GM19328 (cell line): ENCODE results near the gene PEMT.

Experiments
- ATAC-seq: cut with Tn5 transposase; IDR thresholded peaks from one replicate; pipeline ENCODE4 v1.9.1; 2021; ENCODE audit warnings: mild to moderate bottlenecking, moderate library complexity; ENCODE audit not compliant: unreplicated experiment

Gene PEMT

GRCh38 chr17:17537311-17538099 is 54.0 kb downstream of the PEMT start:
- no peak for ATAC-seq

- ATAC-seq = no peak
Observed at GRCh38 chr17:17536702-17537101, 54.8 kb downstream of the PEMT start.

GRCh38 chr17:17535957-17536356 is 55.6 kb downstream of the PEMT start:
- ATAC-seq = no peak

- no peak for ATAC-seq
Observed at GRCh38 chr17:17533901-17534441, 57.5 kb downstream of the PEMT start.

- ATAC-seq = no peak
Observed at GRCh38 chr17:17532991-17533390, 58.5 kb downstream of the PEMT start.

- no peak for ATAC-seq
Observed at GRCh38 chr17:17531156-17531555, 60.4 kb downstream of the PEMT start.

GRCh38 chr17:17528696-17529652 is 62.5 kb downstream of the PEMT start:
- ATAC-seq = no peak

GRCh38 chr17:17527956-17528500 is 63.5 kb downstream of the PEMT start:
- no peak for ATAC-seq

GRCh38 chr17:17527534-17527933 is 64.0 kb downstream of the PEMT start:
- ATAC-seq = no peak

- no peak for ATAC-seq
Observed at GRCh38 chr17:17526369-17526768, 65.1 kb downstream of the PEMT start.

GRCh38 chr17:17525956-17526355 is 65.6 kb downstream of the PEMT start:
- ATAC-seq = no peak

- ATAC-seq = no peak
Observed at GRCh38 chr17:17525311-17525710, 66.2 kb downstream of the PEMT start.

- no peak for ATAC-seq
Observed at GRCh38 chr17:17523731-17524490, 67.6 kb downstream of the PEMT start.

- no peak for ATAC-seq
Observed at GRCh38 chr17:17523001-17523730, 68.3 kb downstream of the PEMT start.

- no peak for ATAC-seq
Observed at GRCh38 chr17:17520599-17521232, 70.8 kb downstream of the PEMT start.

GRCh38 chr17:17519886-17520285 is 71.6 kb downstream of the PEMT start:
- no peak for ATAC-seq

- ATAC-seq = no peak
Observed at GRCh38 chr17:17518951-17519350, 72.6 kb downstream of the PEMT start.

- ATAC-seq = no peak
Observed at GRCh38 chr17:17518014-17518413, 73.5 kb downstream of the PEMT start.

- ATAC-seq = no peak
Observed at GRCh38 chr17:17516941-17517720, 74.4 kb downstream of the PEMT start.
